ENCODE measurements around the gene OR4E2.
"Not testable (repeated sequence)": the region's sequence is repeated elsewhere in the genome, so short reads cannot be mapped to it uniquely, and the experiment has no call there.

The OR4E2 gene

DNA sequence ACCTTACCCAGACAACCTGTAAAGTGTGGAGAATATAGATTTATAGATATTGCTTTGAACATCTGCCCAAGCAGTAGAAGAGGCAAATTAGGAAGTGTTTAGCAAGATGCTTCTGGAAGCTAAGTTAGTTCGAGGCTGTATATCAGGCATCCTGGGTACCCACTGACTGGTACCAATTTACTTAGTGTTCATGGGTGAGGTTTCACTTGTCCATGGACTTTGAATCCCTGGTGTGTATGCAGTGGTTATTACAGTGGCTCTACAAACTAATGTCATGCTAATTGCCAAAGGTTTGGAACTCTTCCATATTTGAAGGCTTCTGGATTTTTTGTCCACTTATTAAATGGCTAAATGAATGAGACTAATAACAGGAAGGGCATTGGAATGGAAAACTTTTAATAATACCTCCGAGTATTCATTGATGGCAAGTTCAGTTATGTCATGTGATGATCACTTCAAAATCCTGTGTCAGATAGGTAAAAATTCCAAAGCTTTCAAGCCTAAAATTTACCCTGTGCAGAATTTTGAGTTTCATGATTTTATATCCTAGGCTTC, at the start of gene OR4E2:
TSS of gene OR4E2 (plus strand) at position 505 of the 555 bp plus-strand sequence. CDS start 11,248 bp downstream, outside the sequence.
- no peak for DNase-seq

GRCh38 chr14:21612324-21612723, 41.3 kb upstream of the OR4E2 start:
- no peak for DNase-seq

- DNase-seq, result no peak
These were observed 39.4 kb upstream of the OR4E2 start for GRCh38 chr14:21614240-21614639.

DNA sequence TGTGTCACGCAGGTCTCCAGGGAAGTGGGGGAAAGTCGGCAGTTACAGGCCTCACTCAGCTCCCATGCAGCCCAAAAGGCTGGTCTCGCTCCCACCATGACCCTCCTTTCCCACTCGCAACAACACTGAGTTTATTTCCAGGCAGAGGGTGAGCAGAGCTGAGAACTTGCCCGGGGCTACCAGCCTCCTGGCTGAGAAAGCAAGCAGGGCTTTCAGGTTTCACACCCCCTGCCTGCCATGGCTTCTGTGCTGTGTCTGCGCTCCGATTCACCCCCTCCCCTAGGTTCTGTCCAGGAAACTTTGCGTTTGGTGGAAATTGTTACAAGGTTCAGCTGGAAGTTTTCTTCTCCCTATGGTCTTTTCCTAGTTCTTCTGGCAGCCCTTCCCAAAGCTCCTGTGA, 36.0 kb upstream of the OR4E2 start:
- DNase-seq, result no peak

GRCh38 chr14:21626491-21627230, 27.0 kb upstream of the OR4E2 start:
- DNase-seq, result no peak

DNA sequence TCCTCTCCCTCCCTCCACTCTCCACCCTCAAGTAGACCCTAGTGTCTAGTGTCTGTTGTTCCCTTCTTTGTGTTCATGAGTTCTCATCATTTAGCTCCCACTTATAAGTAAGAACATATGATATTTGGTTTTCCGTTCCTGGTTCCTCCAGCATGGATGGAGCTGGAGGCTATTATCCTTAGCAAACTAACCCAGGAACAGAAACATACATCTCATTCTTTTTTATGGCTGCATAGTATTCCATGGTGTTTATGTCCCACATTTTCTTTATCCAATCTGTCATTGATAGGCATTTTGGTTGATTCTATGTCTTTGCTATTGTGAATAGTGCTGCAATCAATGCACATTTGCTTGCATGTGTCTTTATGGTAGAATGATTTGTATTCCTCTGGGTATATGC, 23.1 kb upstream of the OR4E2 start:
- DNase-seq, result not testable (repeated sequence)

DNA sequence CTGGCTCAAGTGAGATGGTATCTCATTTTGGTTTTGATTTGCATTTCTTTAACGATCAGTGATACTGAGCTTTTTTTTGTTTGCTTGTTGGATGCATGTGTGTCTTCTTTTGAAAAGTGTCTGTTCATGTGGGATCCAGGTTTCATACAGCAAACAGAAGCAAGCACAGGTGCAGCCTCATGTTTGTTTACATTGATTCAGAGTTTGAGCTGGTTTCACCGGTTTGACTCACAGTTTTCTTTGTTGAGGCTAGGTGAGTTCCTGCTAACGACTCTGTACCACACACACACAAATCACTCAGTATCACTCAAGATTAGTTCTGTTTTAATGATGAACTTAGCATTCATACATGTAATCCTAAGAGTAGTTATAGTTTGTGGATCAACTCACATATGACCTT, 22.6 kb upstream of the OR4E2 start:
- DNase-seq, result no peak

DNA sequence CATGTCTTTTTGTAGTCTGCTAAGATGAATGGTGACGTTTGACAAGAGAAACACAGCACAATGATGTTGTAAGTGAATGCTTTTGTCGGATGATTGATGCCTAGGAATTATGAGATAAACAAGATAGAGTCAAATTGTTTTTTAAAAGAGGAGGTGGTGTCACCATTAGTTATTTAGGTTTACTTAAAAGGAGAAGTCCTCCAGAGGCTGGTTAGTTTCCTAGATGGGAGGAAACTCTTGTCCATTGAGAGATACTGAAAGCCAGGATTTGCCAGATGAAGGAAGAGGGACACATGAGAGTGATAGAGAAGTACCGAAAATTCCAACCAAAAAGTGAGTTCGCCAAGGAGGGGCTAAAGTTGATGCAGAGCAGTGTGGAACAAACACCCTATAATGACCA, 18.8 kb upstream of the OR4E2 start, which contains the start of gene OR10G2:
TSS of gene OR10G2 (minus strand) at position 101 of the 400 bp plus-strand sequence. CDS start at position 3, 98 bp downstream.
- no peak for DNase-seq

DNA sequence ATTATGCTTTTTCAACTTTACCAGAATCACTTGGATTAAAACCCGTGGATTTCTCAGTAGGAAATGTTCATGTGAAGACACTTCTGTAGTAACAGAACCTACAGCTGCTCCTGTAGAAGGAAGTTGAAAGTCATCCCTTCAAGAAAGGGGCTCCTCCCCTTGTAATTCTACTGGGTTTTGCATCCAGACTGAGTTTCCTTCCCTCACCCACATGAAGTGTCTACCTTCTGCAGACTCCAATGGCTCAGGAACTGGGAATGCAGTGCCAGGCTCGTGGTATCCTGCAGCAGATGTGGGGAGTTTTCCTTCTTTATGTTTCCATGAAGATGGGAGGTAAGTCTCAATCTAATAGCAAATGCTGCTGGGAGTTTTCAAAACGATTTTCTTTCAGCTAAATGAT, 11.0 kb upstream of the OR4E2 start:
- no peak for DNase-seq

- no peak for DNase-seq
These were observed 10.2 kb upstream of the OR4E2 start for GRCh38 chr14:21643407-21643806.

DNA sequence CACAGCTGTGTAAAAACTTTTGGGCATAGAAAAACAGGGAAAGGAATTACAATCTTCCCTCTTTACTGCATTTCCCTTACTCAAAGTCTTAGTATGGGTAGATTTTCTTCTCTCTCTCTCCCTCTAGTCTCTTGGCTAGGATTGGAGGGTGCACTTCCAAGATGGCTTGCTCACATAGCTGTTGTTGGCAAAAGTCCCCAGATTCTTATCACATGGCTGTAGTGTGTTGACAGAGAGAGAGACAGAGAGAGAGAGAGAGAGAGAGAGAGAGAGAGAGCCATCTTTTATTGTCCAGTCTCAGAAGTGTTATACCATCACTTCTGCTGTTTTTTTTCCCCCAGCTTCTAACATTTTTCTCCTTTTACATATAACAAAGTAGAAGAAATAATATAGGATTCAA, 6.3 kb upstream of the OR4E2 start:
- no peak for DNase-seq

DNA sequence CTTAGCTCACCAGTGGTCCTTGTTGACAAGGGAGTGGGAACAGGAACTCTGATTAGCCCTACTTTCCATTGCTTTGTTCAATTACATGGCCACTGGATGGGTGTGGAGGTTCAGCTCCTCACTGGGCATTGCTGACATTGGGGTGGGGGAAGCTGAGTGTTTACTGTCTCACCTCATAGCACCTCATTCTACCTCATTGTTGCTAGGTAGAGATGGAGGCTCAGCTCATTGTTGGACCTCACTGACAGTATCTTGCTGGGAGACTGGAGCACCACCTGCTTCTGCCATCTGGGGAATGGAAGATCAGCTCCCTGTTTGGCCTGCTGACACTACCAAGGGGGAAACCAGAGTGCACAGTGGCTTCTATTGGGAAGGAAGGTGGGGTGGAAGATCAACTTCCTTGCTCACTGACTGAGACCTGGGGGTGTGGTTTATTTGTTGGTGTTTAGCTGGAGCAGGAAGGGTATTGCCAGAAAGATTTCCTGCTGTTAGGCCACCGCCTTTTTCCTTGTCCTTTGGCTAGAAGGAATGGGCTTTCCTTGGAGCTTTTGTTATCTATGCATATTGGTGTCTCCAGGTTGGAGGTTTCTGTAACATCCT, 1.3 kb upstream of the OR4E2 start:
- no peak for DNase-seq

DNA sequence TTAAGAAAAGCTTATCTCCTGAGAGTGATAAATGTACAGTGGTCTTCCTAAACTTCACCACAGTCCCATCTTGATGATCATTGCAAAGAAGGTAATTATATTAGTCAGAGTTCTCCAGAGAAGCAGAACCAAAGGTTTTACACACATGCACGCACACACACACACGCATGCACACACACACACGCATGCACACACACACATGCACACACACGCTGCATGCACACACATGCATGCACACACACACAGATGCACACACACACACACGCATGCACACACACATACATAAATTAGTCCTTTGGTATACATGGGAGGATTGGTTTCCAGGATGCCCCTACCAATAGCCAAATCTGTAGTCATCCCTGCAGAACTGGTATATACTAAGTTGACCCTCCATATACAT, 580 bp downstream of the OR4E2 start:
- no peak for DNase-seq

DNA sequence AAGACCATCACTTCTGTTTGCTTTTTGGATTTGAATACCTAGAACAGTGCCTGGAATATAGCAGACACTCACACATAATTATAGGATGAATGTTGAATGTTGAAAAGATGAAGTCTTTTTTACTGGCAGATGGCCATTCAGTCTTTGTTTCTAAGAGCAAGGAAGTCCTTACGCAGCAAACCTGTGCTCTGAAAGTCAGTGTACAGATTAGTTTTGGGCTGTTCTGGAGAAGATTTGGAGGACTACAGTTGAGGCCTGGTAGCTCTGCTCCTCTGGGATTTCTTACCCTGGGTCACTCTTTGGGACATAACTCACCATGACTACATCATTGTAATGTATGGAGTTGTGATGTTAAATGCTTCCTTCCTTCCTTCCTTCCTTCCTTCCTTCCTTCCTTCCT, 3.3 kb downstream of the OR4E2 start:
- DNase-seq, result no peak

DNA sequence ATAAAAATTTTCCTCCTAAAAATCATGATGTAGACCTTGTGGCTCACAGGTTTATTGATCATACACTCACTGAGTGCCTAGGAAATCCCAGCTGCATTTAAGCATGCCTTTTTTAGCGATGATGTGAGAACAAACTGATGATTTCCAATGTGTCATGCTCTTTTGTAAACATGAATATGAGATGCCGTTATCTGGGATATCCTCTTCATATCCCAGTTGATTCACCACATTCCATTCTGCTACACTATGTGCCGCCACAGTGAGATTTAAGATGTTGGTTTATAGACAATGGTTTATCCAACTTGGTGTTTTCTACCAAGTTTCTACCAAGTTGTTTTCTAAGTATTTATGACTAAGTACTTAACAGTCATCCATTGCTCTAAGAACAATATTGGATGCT, 14.7 kb downstream of the OR4E2 start:
- no peak for DNase-seq

DNA sequence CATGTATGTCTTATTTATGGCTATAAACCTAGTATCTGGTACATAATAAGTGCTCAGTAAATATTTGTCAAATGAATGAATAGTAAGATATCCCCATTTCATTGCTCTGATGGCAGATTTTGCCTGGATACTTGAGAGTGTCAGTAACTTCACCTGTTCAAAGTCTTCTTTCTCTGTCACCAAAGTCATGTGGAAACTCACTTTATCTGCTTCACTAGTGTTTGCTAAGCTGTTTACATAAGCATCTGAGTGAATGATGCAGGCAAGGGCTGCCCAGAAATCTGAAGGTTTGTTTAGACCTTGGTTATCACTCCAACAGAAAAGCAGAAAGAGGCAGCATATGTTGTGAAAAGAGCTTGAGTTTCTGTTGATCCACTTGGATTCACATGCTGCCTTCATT, 15.6 kb downstream of the OR4E2 start:
- DNase-seq, result no peak

GRCh38 chr14:21671371-21671770, 17.7 kb downstream of the OR4E2 start:
- no peak for DNase-seq

DNA sequence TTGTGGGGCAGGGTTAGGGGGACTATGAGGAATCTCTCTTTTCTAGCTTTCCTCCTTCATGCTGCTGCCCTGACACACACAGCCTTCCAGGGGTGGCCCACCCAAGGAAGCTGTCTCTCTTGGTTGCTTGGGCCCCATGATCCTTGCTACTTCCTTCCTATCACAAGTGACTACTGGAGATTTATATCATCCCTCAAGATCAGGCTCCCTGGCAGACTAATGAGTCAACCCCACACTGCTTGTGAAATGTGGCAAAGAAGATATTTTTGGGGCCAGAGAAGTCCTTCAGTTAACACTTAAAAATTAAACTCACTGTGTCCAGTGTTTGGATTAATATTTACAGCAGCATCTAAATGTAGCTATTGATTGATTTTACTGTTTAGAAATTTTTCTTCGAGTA, 18.5 kb downstream of the OR4E2 start:
- no peak for DNase-seq

DNA sequence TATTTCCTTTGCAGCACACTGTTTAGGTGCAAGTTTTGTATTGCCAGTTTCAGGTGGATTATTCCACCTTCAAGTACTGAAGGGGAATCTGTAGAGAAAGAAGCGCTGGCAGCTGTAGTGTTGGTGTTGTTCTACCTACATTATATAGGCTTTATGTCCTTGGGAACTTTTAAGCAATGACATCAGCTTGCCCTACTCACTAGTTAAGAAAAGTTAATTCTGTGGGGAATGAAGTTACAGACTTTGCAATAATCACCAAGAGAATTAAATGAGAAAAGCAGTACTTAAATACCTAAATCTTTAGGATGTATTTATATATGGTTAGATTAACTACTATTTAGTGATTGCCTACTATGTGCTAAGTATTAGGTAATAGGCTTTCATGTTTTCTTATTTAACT, 20.1 kb downstream of the OR4E2 start, which contains the start of gene OR4E1:
TSS of gene OR4E1 (minus strand) at position 101 of the 400 bp plus-strand sequence. CDS start 2,883 bp downstream, outside the sequence.
- no peak for DNase-seq

DNA sequence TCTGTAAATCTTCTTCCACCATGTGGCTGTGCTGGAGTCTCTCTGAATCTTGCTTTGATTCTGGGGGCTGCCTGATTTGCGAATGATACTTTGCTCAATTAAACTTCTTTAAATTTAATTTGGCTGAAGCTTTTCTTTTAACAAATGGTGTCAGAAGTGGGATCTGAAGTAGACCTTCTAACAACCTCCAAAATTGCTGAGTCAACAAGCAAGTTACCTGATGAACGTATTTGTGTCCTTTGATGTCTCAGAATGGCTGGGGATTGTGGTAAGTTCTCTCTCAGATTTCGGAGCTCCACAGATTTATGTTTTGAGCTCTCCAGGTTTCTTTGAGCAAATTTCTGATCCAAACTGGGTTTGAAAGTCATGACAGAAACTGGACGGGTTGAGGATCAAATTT, 21.9 kb downstream of the OR4E2 start:
- no peak for DNase-seq

GRCh38 chr14:21680072-21680471, 26.4 kb downstream of the OR4E2 start:
- no peak for DNase-seq

DNA sequence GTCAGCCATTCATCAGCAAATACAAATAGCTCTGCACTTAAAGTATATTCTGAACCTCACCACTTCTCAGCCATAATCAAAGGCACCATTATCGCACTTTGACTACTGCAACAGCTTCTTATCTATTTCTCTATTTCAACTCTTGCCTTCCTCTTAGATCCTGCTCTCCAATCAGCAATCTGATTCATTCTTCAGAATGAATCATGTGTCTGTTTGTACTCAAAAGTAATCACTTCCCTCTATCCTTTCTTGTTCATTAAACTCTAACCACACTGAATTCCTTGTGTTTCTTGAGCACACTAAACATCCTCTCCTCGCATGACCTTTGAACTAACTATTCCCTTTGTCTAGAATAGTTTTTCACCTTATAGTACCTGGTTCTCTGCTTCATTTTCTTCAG, 32.8 kb downstream of the OR4E2 start:
- no peak for DNase-seq

- DNase-seq, result no peak
These were observed 40.8 kb downstream of the OR4E2 start for GRCh38 chr14:21694425-21694824.

DNA sequence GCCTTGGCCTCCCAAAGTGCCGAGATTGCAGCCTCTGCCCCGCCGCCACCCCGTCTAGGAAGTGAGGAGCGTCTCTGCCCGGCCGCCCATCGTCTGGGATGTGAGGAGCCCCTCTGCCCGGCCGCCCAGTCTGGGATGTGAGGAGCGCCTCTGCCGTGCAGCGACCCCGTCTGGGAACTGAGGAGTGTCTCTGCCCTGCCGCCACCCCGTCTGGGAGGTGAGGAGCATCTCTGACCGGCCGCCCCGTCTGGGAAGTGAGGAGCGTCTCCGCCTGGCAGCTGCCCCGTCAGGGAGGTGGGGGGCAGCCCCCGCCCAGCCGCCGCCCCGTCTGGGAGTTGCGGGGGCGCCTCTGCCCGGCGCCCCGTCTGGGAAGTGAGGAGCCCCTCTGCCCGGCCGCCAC, 44.0 kb downstream of the OR4E2 start:
- DNase-seq, result not testable (repeated sequence)

Data from CD4-positive, alpha-beta T cell treated with Interleukin-4 for 1 hour (primary cell).